Neuronal stem cell (in vitro differentiated cells): ENCODE data around the gene AQP2.
A peak's percentile ranks its signal among the peaks of the same experiment; 100 is the strongest.

Experiments
- DNase-seq: peaks from one replicate; pipeline ENCODE4 v3.0.0-alpha.2; 2013; ENCODE audit warnings: low spot score
- H2AFZ ChIP-seq: one replicate; pipeline ENCODE4 v1.6.1; 2013; ENCODE audit warnings: mild to moderate bottlenecking, low read length, inconsistent platforms
- H2AK5ac ChIP-seq: 2 replicates; pipeline ENCODE4 v1.6.1; 2013; ENCODE audit warnings: low read depth, mild to moderate bottlenecking, inconsistent platforms, low read length, moderate library complexity, mixed read lengths
- H2BK120ac ChIP-seq: 2 replicates; pipeline ENCODE4 v1.6.1; 2013; ENCODE audit warnings: low read depth, mild to moderate bottlenecking, inconsistent platforms, low read length, moderate library complexity, mixed read lengths
- H2BK12ac ChIP-seq: one replicate; pipeline ENCODE4 v1.6.1; 2013; ENCODE audit warnings: low read length, inconsistent platforms
- H2BK15ac ChIP-seq: 2 replicates; pipeline ENCODE4 v1.6.1; 2013; ENCODE audit warnings: mild to moderate bottlenecking, low read length, inconsistent platforms, mixed read lengths
- H2BK5ac ChIP-seq: one replicate; pipeline ENCODE4 v1.6.1; 2013; ENCODE audit warnings: inconsistent platforms, mild to moderate bottlenecking, low read length, moderate library complexity
- H3K14ac ChIP-seq: one replicate; pipeline ENCODE4 v1.6.1; 2013; ENCODE audit warnings: low read length, inconsistent platforms
- H3K18ac ChIP-seq: 2 replicates; pipeline ENCODE4 v1.6.1; 2013; ENCODE audit warnings: low read length, inconsistent platforms
- H3K23ac ChIP-seq: 2 replicates; pipeline ENCODE4 v1.6.1; 2013; ENCODE audit warnings: low read depth, mild to moderate bottlenecking, mixed read lengths, low read length, inconsistent platforms; ENCODE audit not compliant: poor library complexity
- H3K27ac ChIP-seq: replicated peaks from 3 replicates; pipeline ENCODE4 v1.5.1; 2013; ENCODE audit warnings: low read length, inconsistent platforms
- H3K27me3 ChIP-seq, 3 experiments: 2 replicates each; pipeline ENCODE4 v1.6.1; 2013; ENCODE audit warnings: low read length in 3 of 3, mild to moderate bottlenecking in 2 of 3, inconsistent platforms in 1 of 3, low read depth in 1 of 3, mixed read lengths in 1 of 3, moderate library complexity in 1 of 3; ENCODE audit not compliant: control insufficient read depth in 3 of 3, insufficient read depth in 3 of 3
- H3K36me3 ChIP-seq, 2 donors: replicated peaks in 1 of 2; 2 replicates each; pipeline ENCODE4 v1.6.1; 2013; ENCODE audit warnings: low read length in 2 of 2; ENCODE audit not compliant: control insufficient read depth in 2 of 2, insufficient read depth in 2 of 2
- H3K4ac ChIP-seq: 2 replicates; pipeline ENCODE4 v1.6.1; 2013; ENCODE audit warnings: inconsistent platforms, mild to moderate bottlenecking, low read length, moderate library complexity
- H3K4me1 ChIP-seq, 2 donors: 1 replicate in 1 of 2; 2 replicates in 1 of 2; pipeline ENCODE4 v1.6.1; 2013; ENCODE audit warnings: low read length in 2 of 2, low read depth in 1 of 2; ENCODE audit not compliant: control insufficient read depth in 2 of 2, insufficient read depth in 1 of 2
- H3K4me2 ChIP-seq: one replicate; pipeline ENCODE4 v1.6.1; 2013; ENCODE audit warnings: mild to moderate bottlenecking, low read length, inconsistent platforms; ENCODE audit not compliant: insufficient read depth, poor library complexity, severe bottlenecking
- H3K4me3 ChIP-seq, 2 donors: 2 replicates each; pipeline ENCODE4 v1.5.1; 2013; ENCODE audit warnings: low read length in 2 of 2, mild to moderate bottlenecking in 2 of 2, inconsistent platforms in 1 of 2, moderate library complexity in 1 of 2
- H3K79me1 ChIP-seq: one replicate; pipeline ENCODE4 v1.6.1; 2013; ENCODE audit warnings: low read depth, mild to moderate bottlenecking, inconsistent platforms, low read length, moderate library complexity
- H3K9ac ChIP-seq: one replicate; pipeline ENCODE4 v1.6.1; 2013; ENCODE audit warnings: mild to moderate bottlenecking, low read depth, low read length, inconsistent platforms; ENCODE audit not compliant: poor library complexity
- H3K9me3 ChIP-seq, 2 donors: replicated peaks in 1 of 2; 2 replicates each; pipeline versions ENCODE3 to v1.6.1; 2013; ENCODE audit warnings: low read length in 2 of 2, mild to moderate bottlenecking in 2 of 2, inconsistent platforms in 1 of 2, low read depth in 1 of 2, mixed read lengths in 1 of 2, moderate library complexity in 1 of 2; ENCODE audit not compliant: control insufficient read depth in 2 of 2, insufficient read depth in 1 of 2
- H4K8ac ChIP-seq: one replicate; pipeline ENCODE4 v1.6.1; 2013; ENCODE audit warnings: low read depth, mild to moderate bottlenecking, inconsistent platforms, low read length, moderate library complexity
- H4K91ac ChIP-seq: one replicate; pipeline ENCODE4 v1.6.1; 2013; ENCODE audit warnings: low read length, low read depth, mild to moderate bottlenecking, inconsistent platforms; ENCODE audit not compliant: poor library complexity
- WGBS, 2 donors: extraction: QIAGEN DNeasy Blood & Tissue Kit; methylation state at CpG; one replicate each; pipeline ENCODE4 v1.1.7; 2013; ENCODE audit warnings: missing lambda C conversion rate in 2 of 2, mixed read lengths in 1 of 2; ENCODE audit not compliant: insufficient read length in 2 of 2, insufficient replicate concordance in 1 of 2; ENCODE audit errors: extremely low coverage in 2 of 2; 5-methylcytosine and 5-hydroxymethylcytosine counted together

AQP2 gene

GRCh38 chr12:49939707-49940106 lies 10.8 kb upstream of the AQP2 start:
- H3K9ac ChIP-seq = no peak overlapping the region
- H3K4me2 ChIP-seq = no peak overlapping the region
- no peak overlapping the region for H4K91ac ChIP-seq
- WGBS, 2 donors = no CpG with 5 or more reads among the region's 1 CpG
- no peak overlapping the region for H2BK15ac ChIP-seq
- H2BK5ac ChIP-seq = no peak overlapping the region
- H3K4me1 ChIP-seq = peaks cover 0 to 2% of the 10 kb centered on the region in 2 donors
- H3K4ac ChIP-seq = no peak overlapping the region
- no peak overlapping the region for H3K14ac ChIP-seq
- no peak overlapping the region for H3K27ac ChIP-seq
- no peaks in the 10 kb centered on the region for H3K36me3 ChIP-seq
- no peak for DNase-seq
- H2BK120ac ChIP-seq = no peak overlapping the region
- no peak overlapping the region for H3K23ac ChIP-seq
- peaks cover 0 to 56% (median 2%) of the 10 kb centered on the region in 3 experiments for H3K27me3 ChIP-seq
- no peak overlapping the region for H2BK12ac ChIP-seq
- H3K79me1 ChIP-seq = no peaks in the 10 kb centered on the region
- H2AFZ ChIP-seq = no peak overlapping the region
- peaks cover 0 to 2% of the 10 kb centered on the region in 2 donors for H3K9me3 ChIP-seq
- H2AK5ac ChIP-seq = peak overlapping the region; percentile 11
- no peak overlapping the region for H4K8ac ChIP-seq
- peak overlapping the region; percentile 11 for H3K18ac ChIP-seq
- H3K4me3 ChIP-seq = no peak overlapping the region

GRCh38 chr12:49941556-49942511 lies 8.7 kb upstream of the AQP2 start:
- Histone ChIP-seq H3K27me3 (peaks cover 0 to 75% (median 3%) of the 10 kb centered on the region in 3 experiments), H3K36me3 (no peaks in the 10 kb centered on the region), H3K23ac (no peak overlapping the region), H2BK15ac (no peak overlapping the region), H2AFZ (no peak overlapping the region), H2BK120ac (no peak overlapping the region), H3K4me2 (no peak overlapping the region), H3K18ac (no peak overlapping the region), H3K4me1 (peaks cover 2% of the 10 kb centered on the region in 2 donors), H3K27ac (no peak overlapping the region), H2BK12ac (peak overlapping the region; percentile 68), H3K9ac (no peak overlapping the region), H2BK5ac (no peak overlapping the region), H4K8ac (no peak overlapping the region), H3K14ac (no peak overlapping the region), H4K91ac (no peak overlapping the region), H3K9me3 (no peaks in the 10 kb centered on the region), H3K4ac (no peak overlapping the region), H3K4me3 (no peak overlapping the region), H2AK5ac (peak overlapping the region; percentile 51), H3K79me1 (no peaks in the 10 kb centered on the region)
- no CpG with 5 or more reads among the region's 13 CpGs for WGBS, 2 donors
- DNase-seq = no peak

- Histone ChIP-seq H2AK5ac (peak overlapping the region; percentile 67), H3K4ac (no peak overlapping the region), H4K91ac (no peak overlapping the region), H2BK5ac (no peak overlapping the region), H2AFZ (no peak overlapping the region), H3K18ac (no peak overlapping the region), H3K36me3 (no peaks in the 10 kb centered on the region), H3K4me2 (no peak overlapping the region), H3K27me3 (peaks cover 0 to 75% (median 3%) of the 10 kb centered on the region in 3 experiments), H3K9me3 (no peaks in the 10 kb centered on the region), H3K14ac (no peak overlapping the region), H2BK12ac (no peak overlapping the region), H3K79me1 (no peaks in the 10 kb centered on the region), H3K27ac (no peak overlapping the region), H3K23ac (no peak overlapping the region), H2BK120ac (no peak overlapping the region), H3K4me1 (peaks cover 2% of the 10 kb centered on the region in 2 donors), H3K9ac (peak overlapping the region; percentile 61), H3K4me3 (no peak overlapping the region), H4K8ac (no peak overlapping the region), H2BK15ac (no peak overlapping the region)
- WGBS, 2 donors = no CpG with 5 or more reads among the region's 3 CpGs
- DNase-seq = no peak
Measured at GRCh38 chr12:49942512-49942893, 8.0 kb upstream of the AQP2 start.

GRCh38 chr12:49942921-49943624 lies 7.5 kb upstream of the AQP2 start:
- Histone ChIP-seq H3K27ac (no peak overlapping the region), H3K4ac (peak overlapping the region; percentile 27), H2BK120ac (no peak overlapping the region), H3K27me3 (peaks cover 0 to 75% (median 5%) of the 10 kb centered on the region in 3 experiments), H2BK12ac (peak overlapping the region; percentile 26), H4K91ac (no peak overlapping the region), H3K4me1 (peaks cover 2% of the 10 kb centered on the region in 2 donors), H3K23ac (peak overlapping the region; percentile 56), H2BK5ac (no peak overlapping the region), H2AK5ac (peak overlapping the region; percentile 67), H3K14ac (peak overlapping the region; percentile 25), H3K9me3 (no peaks in the 10 kb centered on the region), H3K9ac (peak overlapping the region; percentile 61), H3K4me2 (no peak overlapping the region), H3K18ac (peak overlapping the region; percentile 81), H2AFZ (no peak overlapping the region), H4K8ac (no peak overlapping the region), H3K79me1 (no peaks in the 10 kb centered on the region), H2BK15ac (peak overlapping the region; percentile 45), H3K4me3 (no peak overlapping the region), H3K36me3 (no peaks in the 10 kb centered on the region)
- no peak for DNase-seq
- WGBS, 2 donors = no CpG with 5 or more reads among the region's 14 CpGs
